Activated naive CD4-positive, alpha-beta T cell treated with anti-CD3 and anti-CD28 coated beads, Interleukin-2, amount 50 U/mL, for 16 hours (primary cell): ENCODE results near the gene PRTFDC1.
"Not testable (repeated sequence)": the region's sequence is repeated elsewhere in the genome, so short reads cannot be mapped to it uniquely, and the experiment has no call there.

Experiments
- DNase-seq: peaks from one replicate; pipeline ENCODE4 v3.0.0-alpha.2; 2020

The PRTFDC1 gene

DNA sequence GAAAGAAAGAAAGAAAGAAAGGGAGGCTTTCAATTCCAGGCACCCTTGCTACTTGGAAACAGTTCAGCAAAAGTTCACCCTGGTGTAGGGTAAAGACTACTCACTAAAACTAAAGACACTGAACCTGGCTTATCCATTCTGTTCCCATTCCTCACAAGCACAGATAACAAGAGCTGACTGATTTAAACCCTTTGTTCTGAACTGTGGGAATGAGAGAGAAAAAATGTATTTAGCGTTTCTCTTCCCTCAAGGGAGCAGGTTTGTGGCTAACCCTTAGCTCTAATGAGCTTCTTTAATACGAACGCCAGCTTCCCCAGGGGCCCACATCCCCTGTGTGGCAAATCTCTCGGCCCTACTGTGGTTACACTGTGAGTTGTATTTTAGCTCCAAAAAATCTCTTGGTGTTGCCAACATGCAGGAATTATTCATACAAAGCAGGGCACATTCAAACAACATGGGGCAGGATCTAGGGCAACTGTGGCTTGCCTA, 23.3 kb downstream of the PRTFDC1 start:
- DNase-seq, result no peak

GRCh38 chr10:24928163-24928562, 24.2 kb downstream of the PRTFDC1 start:
- no peak for DNase-seq

GRCh38 chr10:24926557-24926956, 25.8 kb downstream of the PRTFDC1 start:
- no peak for DNase-seq

GRCh38 chr10:24925799-24926198, 26.6 kb downstream of the PRTFDC1 start:
- no peak for DNase-seq

GRCh38 chr10:24924483-24924882, 27.9 kb downstream of the PRTFDC1 start:
- DNase-seq, result not testable (repeated sequence)

DNA sequence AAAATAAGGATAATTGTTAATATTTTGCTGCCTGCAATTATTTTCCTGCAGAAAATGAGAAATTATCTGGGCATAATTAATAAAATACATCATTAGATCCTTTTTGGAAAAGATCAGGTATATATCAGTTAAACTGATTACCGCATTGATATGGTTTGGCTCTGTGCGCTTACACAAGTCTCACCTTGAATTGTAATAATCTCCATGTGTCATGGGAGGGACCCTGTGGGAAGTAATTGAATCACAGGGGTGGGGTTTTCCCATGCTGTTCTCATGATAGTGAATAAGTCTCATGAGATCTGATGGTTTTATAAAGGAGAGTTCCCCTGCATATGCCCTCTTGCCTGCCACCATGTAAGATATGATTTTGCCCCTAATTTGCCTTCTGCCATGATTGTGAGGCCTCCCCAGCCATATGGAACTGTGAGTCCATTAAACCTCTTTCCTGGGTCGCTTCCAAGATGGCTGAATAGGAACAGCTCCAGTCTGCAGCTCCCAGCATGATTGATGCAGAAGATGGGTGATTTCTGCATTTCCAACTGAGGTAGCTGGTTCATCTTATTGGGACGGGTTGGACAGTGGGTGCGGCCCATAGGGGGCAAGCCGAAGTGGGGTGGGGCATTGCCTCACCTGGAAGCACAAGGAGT, 30.1 kb downstream of the PRTFDC1 start:
- peak; percentile 24 for DNase-seq

GRCh38 chr10:24920907-24921881, 31.2 kb downstream of the PRTFDC1 start:
- peak; percentile 66 for DNase-seq

GRCh38 chr10:24920192-24920591, 32.2 kb downstream of the PRTFDC1 start:
- DNase-seq, result not testable (repeated sequence)

GRCh38 chr10:24919629-24920028, 32.8 kb downstream of the PRTFDC1 start:
- not testable (repeated sequence) for DNase-seq

DNA sequence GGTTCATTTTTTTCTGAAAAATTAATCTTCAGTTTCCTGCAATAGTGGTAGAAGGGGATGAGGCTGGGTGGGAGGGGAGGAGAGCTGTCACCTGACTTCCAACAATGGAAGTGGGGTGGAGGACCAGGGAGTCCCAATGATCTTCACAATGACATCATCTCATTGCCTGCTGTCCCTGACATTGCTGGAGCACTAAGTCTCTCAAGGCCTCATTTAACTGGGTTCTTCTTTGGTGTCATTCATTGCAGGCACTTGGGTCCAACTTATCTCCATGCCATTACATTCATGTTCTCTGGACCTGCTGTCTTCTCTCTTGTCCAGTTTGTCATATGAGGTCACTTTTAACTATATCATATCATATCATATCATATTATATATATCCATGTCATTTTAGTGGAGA, 34.4 kb downstream of the PRTFDC1 start:
- no peak for DNase-seq

- DNase-seq, result no peak
Observed at GRCh38 chr10:24917493-24917892, 34.9 kb downstream of the PRTFDC1 start.

GRCh38 chr10:24916365-24916764, 36.0 kb downstream of the PRTFDC1 start:
- no peak for DNase-seq

DNA sequence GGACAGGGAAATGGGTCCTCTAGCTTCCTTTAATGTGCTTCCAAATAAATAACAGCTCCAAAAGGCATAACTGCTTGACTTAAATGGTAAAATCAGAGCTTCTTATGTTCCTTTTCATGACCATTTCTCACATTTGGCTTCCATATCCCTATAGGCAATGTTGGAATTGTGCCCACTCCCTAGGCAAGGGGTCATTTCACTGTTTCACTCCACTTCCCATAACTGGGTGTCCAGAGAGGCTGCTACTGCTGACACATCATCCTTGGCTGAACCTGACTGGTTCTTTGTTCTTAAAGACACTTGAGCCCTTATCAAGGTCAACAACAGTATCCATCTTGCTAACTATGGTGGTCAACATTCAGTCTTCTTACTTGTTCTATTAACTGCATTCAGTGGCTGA, 37.1 kb downstream of the PRTFDC1 start:
- no peak for DNase-seq

GRCh38 chr10:24914148-24914547, 38.3 kb downstream of the PRTFDC1 start:
- no peak for DNase-seq

- DNase-seq, result no peak
Observed at GRCh38 chr10:24912215-24912614, 40.2 kb downstream of the PRTFDC1 start.

- DNase-seq, result no peak
Observed at GRCh38 chr10:24911029-24911428, 41.4 kb downstream of the PRTFDC1 start.

DNA sequence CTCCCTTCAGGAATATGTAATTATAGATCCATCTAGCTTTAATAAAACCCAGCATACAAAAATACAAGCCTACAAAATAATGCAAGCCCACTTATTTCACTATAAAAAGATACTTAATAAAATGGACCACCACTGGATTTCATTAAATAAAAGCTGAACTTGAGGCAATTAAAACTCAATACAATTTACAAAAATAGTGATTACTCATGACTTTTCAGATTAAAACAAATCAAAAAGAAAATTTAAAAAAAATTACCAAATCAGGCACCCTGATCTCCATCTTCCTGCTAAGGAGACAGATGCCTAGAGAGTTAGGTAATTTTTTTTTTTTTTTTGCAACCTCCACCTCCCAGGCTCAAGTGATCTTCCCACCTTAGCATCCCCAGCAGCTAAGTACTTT, 41.8 kb downstream of the PRTFDC1 start:
- DNase-seq, result no peak

- no peak for DNase-seq
Observed at GRCh38 chr10:24908793-24909423, 43.5 kb downstream of the PRTFDC1 start.

DNA sequence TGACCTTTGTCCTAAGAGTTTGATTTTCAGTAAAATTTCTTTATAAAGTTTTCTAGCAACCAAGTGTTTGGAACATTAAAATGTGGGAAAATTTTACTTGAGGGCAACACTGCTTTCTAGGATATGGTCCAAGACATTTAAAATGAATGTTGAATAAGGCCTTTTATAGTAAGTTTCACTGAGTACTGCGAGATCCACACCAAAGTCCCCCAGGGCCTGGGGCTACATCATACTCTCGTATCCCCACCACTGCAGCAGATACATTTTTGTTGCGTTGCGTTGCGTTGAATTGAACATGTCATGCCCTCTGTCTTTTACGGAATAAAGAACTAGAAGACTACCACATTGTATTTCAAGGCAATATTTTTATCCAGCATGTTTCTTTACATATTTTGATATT, 44.5 kb downstream of the PRTFDC1 start:
- no peak for DNase-seq

GRCh38 chr10:24906372-24906771, 46.0 kb downstream of the PRTFDC1 start:
- no peak for DNase-seq

DNA sequence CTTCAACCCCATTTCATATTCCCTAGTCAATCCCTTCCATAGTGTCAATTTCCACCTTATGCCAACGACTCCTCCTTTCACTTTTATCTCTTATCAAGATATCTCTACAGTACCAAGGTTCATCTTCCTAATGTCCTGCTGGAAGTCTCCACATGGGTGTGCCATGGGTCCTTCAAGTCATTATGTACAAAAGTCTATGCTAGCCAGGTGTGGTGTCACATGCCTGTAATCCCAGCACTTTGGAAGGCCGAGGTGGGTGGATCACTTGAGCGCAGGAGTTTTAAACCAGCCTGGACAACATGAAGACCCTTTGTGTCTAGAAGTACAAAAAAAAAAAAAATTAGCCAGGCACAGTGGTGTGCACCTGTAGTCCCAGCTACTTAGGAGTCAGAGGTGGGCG, 47.6 kb downstream of the PRTFDC1 start:
- DNase-seq, result no peak

GRCh38 chr10:24902400-24902728, 50.0 kb downstream of the PRTFDC1 start:
- no peak for DNase-seq

- no peak for DNase-seq
Observed at GRCh38 chr10:24901686-24902399, 50.6 kb downstream of the PRTFDC1 start.
